ENCODE results near the gene RPS4Y1. TPM values are rescaled to one million over a fixed set of nuclear protein-coding genes. Genes with fewer than 3 reads are reported as not detected.

Gene RPS4Y1
- total and polyA plus RNA-seq, 2 of the 4 experiments (the other 2 are of a cell fraction), result not detected

- H3K18ac ChIP-seq (ENCODE audit: low read depth, low read length), result no peak overlapping the region
- TF ChIP-seq RCOR1 (IDR thresholded peaks at IDR 0.05; ENCODE audit: insufficient replicate concordance, low read length), result no peak
- TF ChIP-seq SMC3 (IDR thresholded peaks at IDR 0.05; ENCODE audit: low read depth, low read length), result no peak
- TF ChIP-seq RFX5 (IDR thresholded peaks at IDR 0.05; ENCODE audit: low read depth, low read length), result no peak
- TF ChIP-seq BHLHE40 (IDR thresholded peaks at IDR 0.05; ENCODE audit: low read depth, low read length), result no peak
- TF ChIP-seq, protein P1, sequence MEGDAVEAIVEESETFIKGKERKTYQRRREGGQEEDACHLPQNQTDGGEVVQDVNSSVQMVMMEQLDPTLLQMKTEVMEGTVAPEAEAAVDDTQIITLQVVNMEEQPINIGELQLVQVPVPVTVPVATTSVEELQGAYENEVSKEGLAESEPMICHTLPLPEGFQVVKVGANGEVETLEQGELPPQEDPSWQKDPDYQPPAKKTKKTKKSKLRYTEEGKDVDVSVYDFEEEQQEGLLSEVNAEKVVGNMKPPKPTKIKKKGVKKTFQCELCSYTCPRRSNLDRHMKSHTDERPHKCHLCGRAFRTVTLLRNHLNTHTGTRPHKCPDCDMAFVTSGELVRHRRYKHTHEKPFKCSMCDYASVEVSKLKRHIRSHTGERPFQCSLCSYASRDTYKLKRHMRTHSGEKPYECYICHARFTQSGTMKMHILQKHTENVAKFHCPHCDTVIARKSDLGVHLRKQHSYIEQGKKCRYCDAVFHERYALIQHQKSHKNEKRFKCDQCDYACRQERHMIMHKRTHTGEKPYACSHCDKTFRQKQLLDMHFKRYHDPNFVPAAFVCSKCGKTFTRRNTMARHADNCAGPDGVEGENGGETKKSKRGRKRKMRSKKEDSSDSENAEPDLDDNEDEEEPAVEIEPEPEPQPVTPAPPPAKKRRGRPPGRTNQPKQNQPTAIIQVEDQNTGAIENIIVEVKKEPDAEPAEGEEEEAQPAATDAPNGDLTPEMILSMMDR (conservative IDR thresholded peaks at IDR 0.05; ENCODE audit: low read depth, low read length), result no peak
- TF ChIP-seq CHD1 (IDR thresholded peaks at IDR 0.05; ENCODE audit: low read depth, low read length), result no peak
- no peak for TF ChIP-seq CEBPB (IDR thresholded peaks at IDR 0.05; ENCODE audit: low read depth, low read length)
- TF ChIP-seq, protein P2, sequence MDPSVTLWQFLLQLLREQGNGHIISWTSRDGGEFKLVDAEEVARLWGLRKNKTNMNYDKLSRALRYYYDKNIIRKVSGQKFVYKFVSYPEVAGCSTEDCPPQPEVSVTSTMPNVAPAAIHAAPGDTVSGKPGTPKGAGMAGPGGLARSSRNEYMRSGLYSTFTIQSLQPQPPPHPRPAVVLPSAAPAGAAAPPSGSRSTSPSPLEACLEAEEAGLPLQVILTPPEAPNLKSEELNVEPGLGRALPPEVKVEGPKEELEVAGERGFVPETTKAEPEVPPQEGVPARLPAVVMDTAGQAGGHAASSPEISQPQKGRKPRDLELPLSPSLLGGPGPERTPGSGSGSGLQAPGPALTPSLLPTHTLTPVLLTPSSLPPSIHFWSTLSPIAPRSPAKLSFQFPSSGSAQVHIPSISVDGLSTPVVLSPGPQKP (IDR thresholded peaks at IDR 0.05; ENCODE audit: borderline replicate concordance, low read depth, low read length), result no peak
- TF ChIP-seq NFE2L2 (IDR thresholded peaks at IDR 0.05; ENCODE audit: low read depth, low read length), result no peak
- no peak for TF ChIP-seq POLR2A (IDR thresholded peaks at IDR 0.05; ENCODE audit: low read depth, low read length)
- no peak for TF ChIP-seq MAFK (IDR thresholded peaks at IDR 0.05; ENCODE audit: low read depth, low read length)
- TF ChIP-seq, protein P3, sequence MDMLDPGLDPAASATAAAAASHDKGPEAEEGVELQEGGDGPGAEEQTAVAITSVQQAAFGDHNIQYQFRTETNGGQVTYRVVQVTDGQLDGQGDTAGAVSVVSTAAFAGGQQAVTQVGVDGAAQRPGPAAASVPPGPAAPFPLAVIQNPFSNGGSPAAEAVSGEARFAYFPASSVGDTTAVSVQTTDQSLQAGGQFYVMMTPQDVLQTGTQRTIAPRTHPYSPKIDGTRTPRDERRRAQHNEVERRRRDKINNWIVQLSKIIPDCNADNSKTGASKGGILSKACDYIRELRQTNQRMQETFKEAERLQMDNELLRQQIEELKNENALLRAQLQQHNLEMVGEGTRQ (IDR thresholded peaks at IDR 0.05; ENCODE audit: low read depth, low read length), result no peak
- TF ChIP-seq MAZ (IDR thresholded peaks at IDR 0.05; ENCODE audit: borderline replicate concordance, low read depth, low read length), result no peak
- TF ChIP-seq FOS (IDR thresholded peaks at IDR 0.05; ENCODE audit: low read depth, low read length), result no peak
- H4K20me1 ChIP-seq (ENCODE audit: insufficient read depth, low read length), result no peaks in the 10 kb centered on the region
- dilution Hi-C loops (cut with HindIII; ENCODE audit: low sequenced_read_pairs, unreplicated experiment), result no loop called here
- ChIA-PET POLR2A (ENCODE audit: unreplicated experiment) (no interaction called here), CTCF (no interaction called here)
- H2AK9ac ChIP-seq (replicated peaks; ENCODE audit: low read depth, low read length, poor library complexity), result no peak overlapping the region
- intact Hi-C loops (cut with micrococcal nuclease), result no loop called here
- no peaks in the 10 kb centered on the region for H3K9me1 ChIP-seq (ENCODE audit: insufficient read depth, low read length)
- no peak overlapping the region for H3K9ac ChIP-seq (ENCODE audit: low read depth, low read length)
- H4K91ac ChIP-seq (ENCODE audit: insufficient read depth, low read depth, low read length), result no peak overlapping the region
- H3K56ac ChIP-seq (ENCODE audit: extremely low read depth, insufficient read depth, low read length), result no peak overlapping the region
- no peaks in the 10 kb centered on the region for H3K79me1 ChIP-seq (ENCODE audit: low read depth in 1 of 2, low read length in 2 of 2)
- H4K8ac ChIP-seq (ENCODE audit: low read depth in 2 of 2, low read length in 2 of 2), result no peak overlapping the region
- no peak overlapping the region for H2BK15ac ChIP-seq (ENCODE audit: low read depth, low read length)
- in situ Hi-C loops (cut with MboI; ENCODE audit: low sequenced_read_pairs), result no loop called here
- H3K14ac ChIP-seq (replicated peaks; ENCODE audit: low read depth, low read length), result no peak overlapping the region
- ATAC-seq (ENCODE audit: low read depth) (no peak), DNase-seq (no peak)
- no peak overlapping the region for H2BK5ac ChIP-seq (ENCODE audit: low read depth, low read length, poor library complexity, severe bottlenecking)
- BruUV-seq (replicated peaks), result no TSS peak
- H3K9me3 ChIP-seq (ENCODE audit: control insufficient read depth, insufficient read depth, low read length), result no peaks in the 10 kb centered on the region
- no peak overlapping the region for H2AK5ac ChIP-seq (ENCODE audit: low read depth, low read length)
- no peak overlapping the region for H3K27ac ChIP-seq (ENCODE audit: insufficient read depth, low read length)
- no peak overlapping the region for H2BK20ac ChIP-seq (ENCODE audit: low read depth, low read length)
- no CpG with 5 or more reads among the region's 2 CpGs for WGBS, 2 experiments (ENCODE audit: extremely low coverage in 2 of 2, insufficient read length in 1 of 2)
- no peak overlapping the region for H4K5ac ChIP-seq (ENCODE audit: low read depth, low read length)
- no peaks in the 10 kb centered on the region for H3K27me3 ChIP-seq (ENCODE audit: control insufficient read depth, insufficient read depth, low read length)
- H3K23ac ChIP-seq (ENCODE audit: low read depth, low read length), result no peak overlapping the region
- no peak overlapping the region for H3K4me3 ChIP-seq (ENCODE audit: insufficient read depth, low read depth, low read length)
- no peak overlapping the region for H2AFZ ChIP-seq (replicated peaks; ENCODE audit: low read length, poor library complexity)
- H3K4ac ChIP-seq (ENCODE audit: low read depth, low read length), result no peak overlapping the region
- no peak overlapping the region for H2BK120ac ChIP-seq (ENCODE audit: low read depth, low read length)
- H3K4me1 ChIP-seq (ENCODE audit: control insufficient read depth, insufficient read depth, low read length), result no peaks in the 10 kb centered on the region
- H3K36me3 ChIP-seq (ENCODE audit: control insufficient read depth, insufficient read depth, low read length), result no peaks in the 10 kb centered on the region
- H3K4me2 ChIP-seq (ENCODE audit: low read depth, low read length), result no peak overlapping the region
Observed at GRCh38 chrY:2837078-2837477, 4.3 kb upstream of the RPS4Y1 start.
